Activated T-cell treated with anti-CD3 and anti-CD28 coated beads, Interleukin-2, amount 50 U/mL, for 24 hours (primary cell): ENCODE results near the gene COG7.
A peak's percentile ranks its signal among the peaks of the same experiment; 100 is the strongest.
"Not testable (repeated sequence)": the region's sequence is repeated elsewhere in the genome, so short reads cannot be mapped to it uniquely, and the experiment has no call there.

Experiments used
- DNase-seq: peaks from one replicate; pipeline ENCODE4 v3.0.0-alpha.2; 2020
- H3K27ac Mint-ChIP-seq: 2 replicates; pipeline ENCODE4 v1.8.0; 2020; ENCODE audit warnings: mild to moderate bottlenecking, mixed read lengths
- H3K27me3 Mint-ChIP-seq: 2 replicates; pipeline ENCODE4 v1.8.0; 2020; ENCODE audit warnings: mixed read lengths
- H3K36me3 Mint-ChIP-seq: 2 replicates; pipeline ENCODE4 v1.8.0; 2020; ENCODE audit warnings: low read depth, mixed read lengths
- H3K4me1 Mint-ChIP-seq: 2 replicates; pipeline ENCODE4 v1.8.0; 2020; ENCODE audit warnings: low read depth, mixed read lengths
- H3K4me3 Mint-ChIP-seq: 2 replicates; pipeline ENCODE4 v1.8.0; 2020; ENCODE audit warnings: mild to moderate bottlenecking, moderate library complexity, mixed read lengths
- H3K9me3 Mint-ChIP-seq: 2 replicates; pipeline ENCODE4 v1.8.0; 2020; ENCODE audit warnings: mixed read lengths

COG7 gene

GRCh38 chr16:23485257-23485614 lies 32.2 kb upstream of the COG7 start:
- Mint-ChIP-seq H3K4me1 (peaks cover 5% of the 10 kb centered on the region), H3K27me3 (no peaks in the 10 kb centered on the region), H3K36me3 (peaks cover 96% of the 10 kb centered on the region), H3K9me3 (no peaks in the 10 kb centered on the region), H3K4me3 (no peak overlapping the region), H3K27ac (no peak overlapping the region)
- no peak for DNase-seq

DNA sequence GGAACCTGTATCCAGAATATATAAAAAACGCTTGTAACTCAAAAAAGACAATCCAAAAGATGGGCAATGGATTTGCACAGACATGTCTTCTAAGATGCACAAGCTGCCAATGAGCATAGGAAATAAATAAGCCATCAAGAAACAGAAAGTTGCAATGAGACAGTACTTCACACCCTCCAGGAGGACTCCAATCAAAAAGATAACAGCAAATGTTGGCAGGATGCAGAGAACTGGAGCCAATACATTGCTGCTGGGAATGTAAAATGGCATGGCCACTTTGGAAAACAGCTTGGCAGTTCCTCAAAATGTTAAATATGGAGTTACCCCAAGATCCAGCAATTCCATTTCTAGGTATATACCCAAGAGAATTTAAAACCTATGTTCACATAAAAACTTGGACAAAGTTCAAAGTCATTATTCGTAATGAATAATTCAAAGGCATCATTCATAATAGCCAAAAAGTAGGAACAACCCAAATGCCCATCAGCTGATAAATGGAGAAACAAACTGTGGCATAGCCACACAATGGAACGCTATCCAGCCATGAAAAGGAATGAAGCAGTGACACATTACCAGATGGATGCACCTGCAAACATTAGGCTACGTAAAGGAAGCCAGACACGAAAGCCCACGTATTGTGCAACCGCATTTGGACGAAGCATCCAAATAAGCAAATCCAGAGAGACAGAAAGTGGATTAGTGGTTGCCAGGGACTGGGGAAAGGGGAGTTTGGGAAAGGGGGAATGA lies 31.7 kb upstream of the COG7 start:
- peak overlapping the region; percentile 57 for H3K27ac Mint-ChIP-seq
- H3K27me3 Mint-ChIP-seq: no peaks in the 10 kb centered on the region
- no peak for DNase-seq
- no peaks in the 10 kb centered on the region for H3K9me3 Mint-ChIP-seq
- no peak overlapping the region for H3K4me3 Mint-ChIP-seq
- peaks cover 96% of the 10 kb centered on the region for H3K36me3 Mint-ChIP-seq
- H3K4me1 Mint-ChIP-seq: peaks cover 5% of the 10 kb centered on the region

GRCh38 chr16:23483492-23483891 lies 30.5 kb upstream of the COG7 start:
- peaks cover 96% of the 10 kb centered on the region for H3K36me3 Mint-ChIP-seq
- not testable (repeated sequence) for H3K9me3 Mint-ChIP-seq, DNase-seq, H3K4me1 Mint-ChIP-seq, H3K4me3 Mint-ChIP-seq, H3K27me3 Mint-ChIP-seq
- H3K27ac Mint-ChIP-seq: peak overlapping the region; percentile 80

DNA sequence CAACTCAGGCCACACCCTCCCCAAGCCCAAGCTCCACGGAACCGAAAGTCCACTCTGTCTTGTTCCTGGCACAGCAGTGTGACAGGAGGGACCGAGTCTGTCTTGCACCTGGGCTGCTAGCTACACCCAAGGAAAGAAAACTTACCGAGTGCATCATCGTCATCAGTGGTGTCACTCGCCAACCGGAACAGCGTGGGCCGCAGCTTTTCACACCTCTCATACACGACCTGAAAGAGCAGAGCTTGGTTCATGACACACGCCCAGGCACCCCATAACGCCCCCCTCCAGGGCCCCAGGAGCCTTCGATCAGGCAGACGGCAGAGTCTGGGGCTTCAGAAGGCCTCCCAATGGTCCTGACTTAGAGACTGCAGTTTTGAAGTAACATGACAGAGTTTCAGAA lies 29.8 kb upstream of the COG7 start:
- Mint-ChIP-seq H3K27me3 (no peaks in the 10 kb centered on the region), H3K9me3 (no peaks in the 10 kb centered on the region), H3K4me3 (no peak overlapping the region), H3K36me3 (peaks cover 95% of the 10 kb centered on the region), H3K4me1 (peaks cover 5% of the 10 kb centered on the region), H3K27ac (peak overlapping the region; percentile 80)
- peak; percentile 52 for DNase-seq

DNA sequence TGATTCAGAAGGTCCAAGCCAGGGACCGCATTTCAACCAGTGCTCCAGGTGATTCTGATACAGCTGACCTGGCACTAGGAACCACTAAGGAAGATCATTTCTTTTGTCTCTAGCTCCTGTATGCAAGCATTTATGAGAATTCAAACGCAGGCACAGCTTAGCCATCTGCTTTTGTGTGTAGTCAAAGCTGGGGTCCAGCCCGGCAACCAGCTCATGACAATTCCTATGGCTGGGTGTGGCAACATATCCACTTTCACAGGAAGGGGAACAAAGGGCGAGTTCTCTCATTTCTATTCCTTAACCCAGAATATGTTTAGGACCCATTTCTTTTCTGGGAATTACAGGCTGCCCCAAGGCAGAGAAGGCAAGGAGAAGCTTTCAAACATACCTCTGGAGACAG lies 27.3 kb upstream of the COG7 start:
- peaks cover 93% of the 10 kb centered on the region for H3K36me3 Mint-ChIP-seq

DNA sequence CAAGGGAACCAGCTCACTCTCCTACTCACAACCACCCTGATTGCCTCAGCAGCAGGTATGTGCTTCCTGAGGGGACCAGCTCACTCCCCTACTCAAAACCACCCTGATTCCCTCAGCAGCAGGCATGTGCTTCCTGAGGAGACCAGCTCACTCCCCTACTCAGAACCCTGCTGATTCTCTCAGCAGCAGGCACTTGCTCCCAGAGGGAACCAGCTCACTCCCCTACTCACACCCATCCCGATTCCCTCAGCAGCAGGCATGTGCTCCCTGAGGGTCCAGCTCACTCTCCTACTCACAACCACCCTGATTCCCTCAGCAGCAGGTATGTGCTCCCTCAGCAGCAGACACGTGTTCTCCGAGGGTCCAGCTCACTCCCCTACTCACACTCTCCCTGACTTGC lies 26.1 kb upstream of the COG7 start:
- H3K9me3 Mint-ChIP-seq: no peaks in the 10 kb centered on the region
- H3K27me3 Mint-ChIP-seq: no peaks in the 10 kb centered on the region
- DNase-seq: no peak
- H3K4me1 Mint-ChIP-seq: peaks cover 5% of the 10 kb centered on the region
- peaks cover 93% of the 10 kb centered on the region for H3K36me3 Mint-ChIP-seq
- H3K27ac Mint-ChIP-seq: peak overlapping the region; percentile 20
- H3K4me3 Mint-ChIP-seq: no peak overlapping the region

More for the DNA sequence above, 27.3 kb upstream of the COG7 start:
- Mint-ChIP-seq H3K4me3 (no peak overlapping the region), H3K27ac (no peak overlapping the region), H3K9me3 (no peaks in the 10 kb centered on the region), H3K27me3 (no peaks in the 10 kb centered on the region), H3K4me1 (peaks cover 5% of the 10 kb centered on the region)
- no peak for DNase-seq

DNA sequence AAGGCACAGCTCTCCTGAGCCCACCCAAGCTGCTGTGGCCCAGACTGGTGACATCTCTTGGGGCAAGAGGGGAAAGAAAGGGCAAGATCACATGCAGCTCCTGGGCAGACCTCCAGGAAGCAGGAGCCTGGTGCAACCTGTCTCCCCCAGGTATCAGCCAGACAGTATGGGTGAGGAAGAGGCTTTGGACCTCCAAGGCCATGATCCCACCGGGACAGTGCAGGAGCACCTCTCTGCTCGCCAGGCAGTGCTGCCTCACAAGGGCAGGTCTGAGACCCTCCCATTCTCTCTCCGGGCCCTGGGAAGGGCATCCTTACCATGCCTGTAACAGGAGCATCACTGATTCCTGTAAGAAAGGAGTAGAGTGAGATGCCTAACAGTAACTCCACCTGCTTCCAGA lies 25.6 kb upstream of the COG7 start:
- peak overlapping the region; percentile 20 for H3K27ac Mint-ChIP-seq
- H3K4me3 Mint-ChIP-seq: no peak overlapping the region

DNA sequence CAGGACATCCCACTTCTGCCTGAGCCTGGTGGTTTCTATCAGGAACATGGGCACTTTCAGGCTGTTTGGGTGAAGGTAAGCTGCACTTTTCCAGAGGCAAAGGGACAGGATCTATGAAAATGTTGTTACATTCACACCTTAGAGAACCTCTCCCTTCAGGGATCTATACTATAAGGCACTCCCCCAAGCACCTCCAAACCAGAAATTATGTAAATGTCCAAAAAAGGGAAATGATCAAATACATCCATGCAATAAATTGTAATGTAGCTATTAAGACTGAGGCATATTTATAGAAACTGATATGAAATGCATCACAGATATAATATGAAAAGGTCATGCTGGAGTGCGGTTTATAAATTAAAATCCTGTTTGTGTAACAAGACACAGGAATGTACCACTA lies 23.3 kb upstream of the COG7 start:
- Mint-ChIP-seq H3K27me3 (no peaks in the 10 kb centered on the region), H3K27ac (no peak overlapping the region), H3K36me3 (peaks cover 80% of the 10 kb centered on the region), H3K9me3 (no peaks in the 10 kb centered on the region), H3K4me1 (no peaks in the 10 kb centered on the region), H3K4me3 (no peak overlapping the region)
- no peak for DNase-seq

More for the DNA sequence above, 25.6 kb upstream of the COG7 start:
- DNase-seq: no peak
- Mint-ChIP-seq H3K4me1 (peaks cover 5% of the 10 kb centered on the region), H3K27me3 (no peaks in the 10 kb centered on the region), H3K36me3 (peaks cover 96% of the 10 kb centered on the region), H3K9me3 (no peaks in the 10 kb centered on the region)

DNA sequence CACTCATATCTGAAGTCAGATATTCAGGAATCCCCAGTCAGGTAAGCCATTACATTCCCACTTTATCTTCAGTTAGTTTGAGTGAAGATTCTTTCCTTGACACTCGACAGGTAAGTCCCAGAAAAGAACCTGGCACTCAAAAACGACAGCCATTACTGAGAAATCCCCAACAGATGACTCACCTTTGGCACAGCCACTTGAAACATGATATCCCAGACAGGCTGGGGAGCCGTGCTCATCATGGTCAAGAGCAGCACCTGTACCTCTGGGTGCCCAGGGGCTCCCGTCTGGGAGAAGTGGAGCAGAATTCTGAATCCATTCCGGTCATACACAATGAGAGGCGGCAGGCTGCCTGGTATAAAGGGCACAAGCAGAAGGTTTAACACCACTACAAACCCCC lies 16.8 kb upstream of the COG7 start:
- Mint-ChIP-seq H3K36me3 (peaks cover 78% of the 10 kb centered on the region), H3K4me3 (no peak overlapping the region), H3K4me1 (no peaks in the 10 kb centered on the region), H3K27me3 (no peaks in the 10 kb centered on the region), H3K27ac (peak overlapping the region; percentile 71), H3K9me3 (no peaks in the 10 kb centered on the region)
- no peak for DNase-seq

GRCh38 chr16:23466162-23466885 lies 13.3 kb upstream of the COG7 start:
- Mint-ChIP-seq H3K36me3 (peaks cover 60% of the 10 kb centered on the region), H3K4me1 (no peaks in the 10 kb centered on the region), H3K27me3 (no peaks in the 10 kb centered on the region), H3K27ac (peak overlapping the region; percentile 45), H3K4me3 (no peak overlapping the region), H3K9me3 (no peaks in the 10 kb centered on the region)
- DNase-seq: no peak

- Mint-ChIP-seq H3K9me3 (no peaks in the 10 kb centered on the region), H3K36me3 (peaks cover 50% of the 10 kb centered on the region), H3K4me1 (no peaks in the 10 kb centered on the region), H3K4me3 (no peak overlapping the region), H3K27me3 (no peaks in the 10 kb centered on the region), H3K27ac (no peak overlapping the region)
- DNase-seq: no peak
These were observed 12.2 kb upstream of the COG7 start for GRCh38 chr16:23465179-23465578.

DNA sequence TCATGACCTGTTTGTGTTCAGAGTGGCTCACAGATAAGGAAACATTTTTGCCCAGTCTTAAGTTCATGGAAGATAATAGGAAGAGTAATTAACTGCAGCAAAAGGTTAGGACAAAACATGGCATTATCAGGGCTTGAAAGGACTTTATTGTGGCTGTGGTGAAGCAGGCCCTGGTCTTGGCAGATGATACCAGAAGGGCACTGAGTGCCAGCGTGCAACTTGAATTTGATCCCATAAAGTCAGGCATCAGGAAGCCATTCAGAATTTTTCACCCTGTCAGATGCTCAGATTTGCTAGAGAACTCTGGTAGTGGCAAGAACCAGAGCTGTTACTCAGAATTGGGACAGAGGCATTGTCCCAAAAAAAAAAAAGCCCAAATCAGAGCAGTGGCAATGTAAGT lies 11.2 kb upstream of the COG7 start:
- Mint-ChIP-seq H3K27ac (no peak overlapping the region), H3K9me3 (no peaks in the 10 kb centered on the region), H3K4me1 (no peaks in the 10 kb centered on the region), H3K36me3 (peaks cover 41% of the 10 kb centered on the region), H3K27me3 (no peaks in the 10 kb centered on the region), H3K4me3 (no peak overlapping the region)
- DNase-seq: no peak

- not testable (repeated sequence) for H3K4me1 Mint-ChIP-seq, H3K9me3 Mint-ChIP-seq, DNase-seq, H3K27me3 Mint-ChIP-seq, H3K4me3 Mint-ChIP-seq, H3K27ac Mint-ChIP-seq
- H3K36me3 Mint-ChIP-seq: peaks cover 29% of the 10 kb centered on the region
These were observed 10.0 kb upstream of the COG7 start for GRCh38 chr16:23462994-23463393.

- Mint-ChIP-seq H3K36me3 (peaks cover 11% of the 10 kb centered on the region), H3K27ac (peak overlapping the region; percentile 92), H3K4me3 (peak overlapping the region; percentile 88), H3K4me1 (peaks cover 30% of the 10 kb centered on the region), H3K9me3 (no peaks in the 10 kb centered on the region), H3K27me3 (no peaks in the 10 kb centered on the region)
- DNase-seq: no peak
These were observed 506 bp upstream of the COG7 start for GRCh38 chr16:23453338-23454052.

GRCh38 chr16:23452221-23452571 lies 793 bp downstream of the COG7 start:
- peak overlapping the region; percentile 88 for H3K4me3 Mint-ChIP-seq
- no peaks in the 10 kb centered on the region for H3K27me3 Mint-ChIP-seq
- peaks cover 34% of the 10 kb centered on the region for H3K4me1 Mint-ChIP-seq
- peaks cover 11% of the 10 kb centered on the region for H3K36me3 Mint-ChIP-seq
- DNase-seq: no peak
- peak overlapping the region; percentile 92 for H3K27ac Mint-ChIP-seq
- H3K9me3 Mint-ChIP-seq: no peaks in the 10 kb centered on the region
